T-cell (primary cell): ENCODE measurements around the gene USP38. TPM values are rescaled to one million over a fixed set of nuclear protein-coding genes. Genes with fewer than 3 reads are reported as not detected.

ENCODE experiments used
- ATAC-seq, 4 experiments: fragments of 200-7000 bp in 3 of 4; fragments of 150-1000 bp in 1 of 4; cut with Tn5 transposase; replicated peaks in 1 of 4; 1 replicate in 3 of 4; 2 replicates in 1 of 4; pipeline ENCODE4 v1.10.0; 2021; ENCODE audit warnings: moderate library complexity in 3 of 4, mild to moderate bottlenecking in 2 of 4, moderate number of reproducible peaks in 1 of 4
- CTCF ChIA-PET, 2 donors: fragments of 300-600 bp; sonication (Branson Sonifier 250); formaldehyde crosslinking; loops; one replicate each; lab custom pipeline; 2022; ENCODE audit warnings: antibody characterized with exemption in 2 of 2; lab: Charles Lee
- POLR2A ChIA-PET, 2 donors: fragments of 300-600 bp; sonication (Branson Sonifier 250); formaldehyde crosslinking; loops; one replicate each; lab custom pipeline; 2022; ENCODE audit warnings: antibody characterized with exemption in 2 of 2; lab: Charles Lee
- DNase-seq, 35 experiments: peaks; one replicate each; pipeline versions ENCODE4 v3.0.0 to v3.0.0-alpha.2; 2013 to 2023
- H3K27ac ChIP-seq: one replicate; pipeline ENCODE4 v1.5.1; 2013; ENCODE audit warnings: low read length
- H3K27me3 ChIP-seq, 2 experiments: replicated peaks in 1 of 2; 1 replicate in 1 of 2; 2 replicates in 1 of 2; pipeline versions ENCODE4 v1.6.1 to v1.7.0; 2013; ENCODE audit warnings: low read length in 1 of 2, mixed read lengths in 1 of 2; ENCODE audit not compliant: control insufficient read depth in 2 of 2, insufficient read depth in 2 of 2; ENCODE audit errors: extremely low read depth in 1 of 2
- H3K36me3 ChIP-seq, 2 donors: 1 replicate in 1 of 2; 2 replicates in 1 of 2; pipeline versions ENCODE4 v1.6.1 to v1.7.0; 2013; ENCODE audit warnings: low read length in 1 of 2; ENCODE audit not compliant: control insufficient read depth in 2 of 2, insufficient read depth in 1 of 2; ENCODE audit errors: extremely low read depth in 1 of 2
- H3K4me1 ChIP-seq, 2 experiments: 1 replicate in 1 of 2; 2 replicates in 1 of 2; pipeline versions ENCODE4 v1.6.1 to v1.7.0; 2013; ENCODE audit warnings: low read length in 2 of 2, mixed read lengths in 1 of 2; ENCODE audit not compliant: insufficient read depth in 2 of 2, control insufficient read depth in 1 of 2; ENCODE audit errors: extremely low read depth in 1 of 2
- H3K4me3 ChIP-seq, 2 donors: 1 replicate in 1 of 2; 2 replicates in 1 of 2; pipeline versions ENCODE4 v1.5.1 to v1.7.0; 2013; ENCODE audit warnings: mild to moderate bottlenecking in 2 of 2, low read length in 1 of 2, moderate library complexity in 1 of 2; ENCODE audit not compliant: control insufficient read depth in 1 of 2; ENCODE audit errors: extremely low read depth in 1 of 2
- H3K9me3 ChIP-seq: 2 replicates; pipeline ENCODE4 v1.7.0; 2013
- H3K27ac Mint-ChIP-seq, 2 donors: one replicate each; pipeline ENCODE4 v1.8.0; 2020 to 2021; ENCODE audit warnings: mild to moderate bottlenecking in 2 of 2, mixed read lengths in 2 of 2
- H3K27me3 Mint-ChIP-seq, 2 donors: one replicate each; pipeline ENCODE4 v1.8.0; 2021 to 2022; ENCODE audit warnings: mixed read lengths in 2 of 2
- H3K36me3 Mint-ChIP-seq: one replicate; pipeline ENCODE4 v1.8.0; 2021; ENCODE audit warnings: mixed read lengths
- H3K4me1 Mint-ChIP-seq, 3 donors: one replicate each; pipeline ENCODE4 v1.8.0; 2020 to 2022; ENCODE audit warnings: mixed read lengths in 3 of 3, mild to moderate bottlenecking in 1 of 3
- H3K4me3 Mint-ChIP-seq, 3 donors: one replicate each; pipeline ENCODE4 v1.8.0; 2020 to 2022; ENCODE audit warnings: mild to moderate bottlenecking in 3 of 3, mixed read lengths in 3 of 3, moderate library complexity in 3 of 3
- H3K9me3 Mint-ChIP-seq, 3 donors: one replicate each; pipeline ENCODE4 v1.8.0; 2020 to 2022; ENCODE audit warnings: mixed read lengths in 3 of 3
- WGBS: methylation state at CpG from one replicate; pipeline ENCODE4 v1.1.5; 2013; ENCODE audit warnings: missing lambda C conversion rate; ENCODE audit not compliant: insufficient coverage; 5-methylcytosine and 5-hydroxymethylcytosine counted together
- total RNA-seq, 35 experiments: library from RNA in 6 of 35; stranded (reverse) in 6 of 35; fragments of 120-200 nt in 1 of 35; gene quantifications; one replicate each; pipeline versions ENCODE4 v1.2.1 to v1.2.4 and lab custom pipeline; 2013 to 2026

The USP38 gene
- total RNA-seq, 5 donors from 2014 or later (not counting 1 experiment from before 2014, with no cell fraction given): 22.6 to 31.1 (median 23.9) TPM

- Histone ChIP-seq H3K36me3 (peaks cover 3 to 74% of the 10 kb centered on the region in 2 donors), H3K4me1 (no peaks in the 10 kb centered on the region), H3K9me3 (no peaks in the 10 kb centered on the region), H3K27me3 (no peaks in the 10 kb centered on the region), H3K27ac (no peak overlapping the region), H3K4me3 (no peak overlapping the region)
- H3K4me3 Mint-ChIP-seq: no peak overlapping the region
- WGBS: no CpG with 5 or more reads among the region's 1 CpG
- no peak for ATAC-seq
- no peak for DNase-seq
- H3K27me3 Mint-ChIP-seq: no peaks in the 10 kb centered on the region
- peaks cover 83% of the 10 kb centered on the region for H3K36me3 Mint-ChIP-seq
- H3K4me1 Mint-ChIP-seq: peaks cover 25 to 46% (median 31%) of the 10 kb centered on the region in 3 donors
- ChIA-PET POLR2A (interaction anchor here in 1 of 2 donors (0.6 kb wide), 1 partner anchor 8 kb away, joined by 3 read pairs; no protein-coding TSS in a partner anchor), CTCF (no interaction called here)
- no peaks in the 10 kb centered on the region for H3K9me3 Mint-ChIP-seq
- no peak overlapping the region for H3K27ac Mint-ChIP-seq
These were observed 18.1 kb downstream of the USP38 start for GRCh38 chr4:143202824-143203223.

GRCh38 chr4:143203577-143203976 lies 18.9 kb downstream of the USP38 start:
- H3K27ac ChIP-seq: no peak overlapping the region
- peaks cover 22 to 43% (median 29%) of the 10 kb centered on the region in 3 donors for H3K4me1 Mint-ChIP-seq
- H3K4me1 ChIP-seq: no peaks in the 10 kb centered on the region
- no peaks in the 10 kb centered on the region for H3K27me3 Mint-ChIP-seq
- no peaks in the 10 kb centered on the region for H3K9me3 ChIP-seq
- peaks cover 77% of the 10 kb centered on the region for H3K36me3 Mint-ChIP-seq
- no CpG with 5 or more reads among the region's 1 CpG for WGBS
- ChIA-PET POLR2A (no interaction called here), CTCF (no interaction called here)
- no peak for ATAC-seq
- peaks cover 3 to 66% of the 10 kb centered on the region in 2 donors for H3K36me3 ChIP-seq
- DNase-seq: no peak
- H3K27ac Mint-ChIP-seq: no peak overlapping the region
- no peaks in the 10 kb centered on the region for H3K27me3 ChIP-seq
- H3K4me3 ChIP-seq: no peak overlapping the region
- H3K4me3 Mint-ChIP-seq: no peak overlapping the region
- no peaks in the 10 kb centered on the region for H3K9me3 Mint-ChIP-seq

GRCh38 chr4:143207555-143207954 lies 22.8 kb downstream of the USP38 start:
- H3K27ac ChIP-seq: no peak overlapping the region
- no peak overlapping the region for H3K4me3 ChIP-seq
- Mint-ChIP-seq H3K36me3 (peaks cover 50% of the 10 kb centered on the region), H3K27me3 (no peaks in the 10 kb centered on the region), H3K27ac (no peak overlapping the region), H3K9me3 (no peaks in the 10 kb centered on the region), H3K4me3 (no peak overlapping the region), H3K4me1 (peaks cover 4 to 17% (median 5%) of the 10 kb centered on the region in 3 donors)
- no peaks in the 10 kb centered on the region for H3K4me1 ChIP-seq
- H3K27me3 ChIP-seq: no peaks in the 10 kb centered on the region
- POLR2A ChIA-PET: no interaction called here
- peaks cover 3 to 61% of the 10 kb centered on the region in 2 donors for H3K36me3 ChIP-seq
- H3K9me3 ChIP-seq: no peaks in the 10 kb centered on the region
- DNase-seq (no peak), ATAC-seq (no peak)
- WGBS: no CpG with 5 or more reads among the region's 1 CpG
- CTCF ChIA-PET: no interaction called here

GRCh38 chr4:143212566-143212965 lies 27.8 kb downstream of the USP38 start:
- H3K36me3 ChIP-seq: peaks cover 0 to 48% of the 10 kb centered on the region in 2 donors
- Mint-ChIP-seq H3K36me3 (peaks cover 31% of the 10 kb centered on the region), H3K27me3 (no peaks in the 10 kb centered on the region), H3K4me3 (no peak overlapping the region), H3K27ac (no peak overlapping the region), H3K4me1 (peaks cover 12 to 21% (median 13%) of the 10 kb centered on the region in 3 donors), H3K9me3 (no peaks in the 10 kb centered on the region)
- H3K27ac ChIP-seq: no peak overlapping the region
- no CpG with 5 or more reads among the region's 2 CpGs for WGBS
- DNase-seq: no peak
- no peaks in the 10 kb centered on the region for H3K27me3 ChIP-seq
- H3K9me3 ChIP-seq: no peaks in the 10 kb centered on the region
- H3K4me1 ChIP-seq: peaks cover 0 to 4% of the 10 kb centered on the region in 2 experiments
- H3K4me3 ChIP-seq: no peak overlapping the region
- CTCF ChIA-PET: interaction anchor here in 1 of 2 donors (0.5 kb wide), 1 partner anchor 46 kb away, joined by 3 read pairs; no protein-coding TSS in a partner anchor
- ATAC-seq: no peak
- POLR2A ChIA-PET: interaction anchor here in 1 of 2 donors (0.6 kb wide), 2 partner anchors 19 to 258 kb away, joined by 3 to 6 read pairs; no protein-coding TSS in a partner anchor

GRCh38 chr4:143215873-143216272 lies 31.2 kb downstream of the USP38 start:
- no peak overlapping the region for H3K4me3 ChIP-seq
- Mint-ChIP-seq H3K27me3 (no peaks in the 10 kb centered on the region), H3K9me3 (no peaks in the 10 kb centered on the region), H3K4me1 (peaks cover 14 to 26% (median 17%) of the 10 kb centered on the region in 3 donors), H3K36me3 (peaks cover 47% of the 10 kb centered on the region), H3K4me3 (no peak overlapping the region), H3K27ac (no peak overlapping the region)
- ChIA-PET POLR2A (no interaction called here), CTCF (no interaction called here)
- ATAC-seq (no peak), DNase-seq (no peak)
- H3K27ac ChIP-seq: no peak overlapping the region
- H3K27me3 ChIP-seq: no peaks in the 10 kb centered on the region
- no CpG with 5 or more reads among the region's 1 CpG for WGBS
- H3K4me1 ChIP-seq: peaks cover 0 to 4% of the 10 kb centered on the region in 2 experiments
- peaks cover 0 to 39% of the 10 kb centered on the region in 2 donors for H3K36me3 ChIP-seq
- no peaks in the 10 kb centered on the region for H3K9me3 ChIP-seq

- peaks cover 0 to 9% of the 10 kb centered on the region in 2 donors for H3K36me3 ChIP-seq
- no peak overlapping the region for H3K4me3 ChIP-seq
- no CpG with 5 or more reads among the region's 1 CpG for WGBS
- no peak for ATAC-seq
- H3K27me3 ChIP-seq: no peaks in the 10 kb centered on the region
- no peak overlapping the region for H3K4me3 Mint-ChIP-seq
- H3K9me3 Mint-ChIP-seq: no peaks in the 10 kb centered on the region
- H3K9me3 ChIP-seq: no peaks in the 10 kb centered on the region
- no peak overlapping the region for H3K27ac Mint-ChIP-seq
- ChIA-PET CTCF (interaction anchor here in 1 of 2 donors (0.7 kb wide), 1 partner anchor 1995 kb away, joined by 4 read pairs; no protein-coding TSS in a partner anchor), POLR2A (interaction anchor here (0.6 to 0.7 kb wide), 4 partner anchors 15 to 312 kb away, joined by 3 to 5 read pairs (median 4); no protein-coding TSS in a partner anchor)
- H3K4me1 ChIP-seq: no peaks in the 10 kb centered on the region
- no peak overlapping the region for H3K27ac ChIP-seq
- peaks cover 0 to 2% (median 0%) of the 10 kb centered on the region in 3 donors for H3K4me1 Mint-ChIP-seq
- no peaks in the 10 kb centered on the region for H3K27me3 Mint-ChIP-seq
- DNase-seq: no peak
- peaks cover 34% of the 10 kb centered on the region for H3K36me3 Mint-ChIP-seq
These were observed 39.5 kb downstream of the USP38 start for GRCh38 chr4:143224255-143224654.
